Endothelial cell (in vitro differentiated cells): Measurements from ENCODE around the gene WNT3A. TPM values are rescaled to one million over a fixed set of nuclear protein-coding genes. Genes with fewer than 3 reads are reported as not detected.

Experiments
- DNase-seq: peaks from one replicate; pipeline ENCODE4 v3.0.0; 2021; ENCODE audit warnings: low spot score
- H3K27ac Mint-ChIP-seq: one replicate; pipeline ENCODE4 v1.8.0; 2021; ENCODE audit warnings: mixed read lengths, inconsistent platforms; ENCODE audit not compliant: unreplicated experiment
- H3K27me3 Mint-ChIP-seq: one replicate; pipeline ENCODE4 v1.8.0; 2021; ENCODE audit warnings: mild to moderate bottlenecking, moderate library complexity, mixed read lengths, inconsistent platforms; ENCODE audit not compliant: unreplicated experiment
- H3K36me3 Mint-ChIP-seq: one replicate; pipeline ENCODE4 v1.8.0; 2021; ENCODE audit warnings: mild to moderate bottlenecking, low read depth, mixed read lengths, inconsistent platforms; ENCODE audit not compliant: unreplicated experiment
- H3K4me1 Mint-ChIP-seq: one replicate; pipeline ENCODE4 v1.8.0; 2021; ENCODE audit warnings: mild to moderate bottlenecking, mixed read lengths, inconsistent platforms; ENCODE audit not compliant: unreplicated experiment
- H3K4me3 Mint-ChIP-seq: one replicate; pipeline ENCODE4 v1.8.0; 2021; ENCODE audit warnings: mild to moderate bottlenecking, mixed read lengths, inconsistent platforms; ENCODE audit not compliant: unreplicated experiment
- H3K9me3 Mint-ChIP-seq: one replicate; pipeline ENCODE4 v1.8.0; 2021; ENCODE audit warnings: mixed read lengths, inconsistent platforms; ENCODE audit not compliant: unreplicated experiment
- total RNA-seq: library from RNA; stranded (reverse); fragmentation: NEBNext Ultra II Directional; extraction: Animal tissue kit (Norgen Biotek cat#: 25700); gene quantifications from one replicate; pipeline ENCODE4 v1.2.1, GENCODE V29; 2021; ENCODE audit not compliant: unreplicated experiment
- TF ChIP-seq, protein P1 (sequence below): fragments of 200-600 bp; sonication (generic); IDR thresholded peaks from one replicate; pipeline ENCODE4 v1.5.0; 2021; ENCODE audit warnings: antibody characterized with exemption; ENCODE audit not compliant: unreplicated experiment

WNT3A gene
- total RNA-seq, 1 donor from 2014 or later, result not detected

DNA sequence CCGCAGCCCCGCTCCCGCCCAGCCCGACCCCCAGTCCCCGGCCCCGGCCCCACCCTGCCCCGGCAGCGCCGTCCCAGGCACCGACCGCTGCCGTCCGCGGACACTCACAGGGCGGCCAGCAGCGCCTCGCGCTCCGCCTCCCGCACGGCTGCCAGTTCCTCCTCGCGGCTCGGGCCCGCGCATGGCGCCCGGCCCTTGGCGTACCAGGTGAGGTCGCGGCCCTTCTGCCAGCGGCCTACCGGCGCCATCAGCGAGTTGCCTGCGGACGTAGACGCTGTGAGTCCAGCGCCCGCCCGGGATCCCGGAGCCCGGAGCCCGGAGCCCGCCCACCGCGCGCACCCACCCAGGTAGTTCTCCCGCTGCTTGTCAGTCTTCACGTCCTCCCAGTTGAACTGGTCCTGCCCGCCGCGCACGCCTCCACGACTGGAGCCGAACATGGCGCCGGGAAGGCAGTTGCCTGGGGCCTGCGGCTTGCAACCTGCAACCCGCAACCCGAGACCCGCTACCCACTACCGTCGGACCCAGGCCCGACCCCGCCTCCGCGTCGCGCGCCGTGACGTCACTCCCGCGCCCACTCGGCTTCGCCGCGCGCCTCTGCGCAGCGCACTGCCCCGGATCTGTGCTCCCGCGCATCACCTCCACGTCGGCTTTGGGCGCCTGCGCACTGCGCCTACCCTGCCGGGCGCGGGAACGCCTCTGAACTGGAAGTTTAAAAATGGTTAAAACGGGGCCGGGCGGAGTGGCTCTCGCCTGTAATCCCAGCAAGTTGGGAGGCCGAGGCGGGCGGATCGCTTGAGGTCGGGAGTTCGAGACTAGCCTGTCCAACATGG is 96.2 kb downstream of the WNT3A start, which contains the start of gene C1orf35:
Gene C1orf35, minus strand, starts transcription at position 535 of the 830 bp plus-strand sequence. Its CDS starts 98 bp downstream, at position 437.
- Mint-ChIP-seq H3K27ac (no peak within 1 kb of the TSS), H3K4me3 (peak within 1 kb of the TSS; percentile 92), H3K27me3 (peaks cover 13% of the 10 kb centered on the region), H3K4me1 (peaks cover 9% of the 10 kb centered on the region), H3K36me3 (peaks cover 21% of the 10 kb centered on the region), H3K9me3 (no peaks in the 10 kb centered on the region)
- TF ChIP-seq, protein P1, sequence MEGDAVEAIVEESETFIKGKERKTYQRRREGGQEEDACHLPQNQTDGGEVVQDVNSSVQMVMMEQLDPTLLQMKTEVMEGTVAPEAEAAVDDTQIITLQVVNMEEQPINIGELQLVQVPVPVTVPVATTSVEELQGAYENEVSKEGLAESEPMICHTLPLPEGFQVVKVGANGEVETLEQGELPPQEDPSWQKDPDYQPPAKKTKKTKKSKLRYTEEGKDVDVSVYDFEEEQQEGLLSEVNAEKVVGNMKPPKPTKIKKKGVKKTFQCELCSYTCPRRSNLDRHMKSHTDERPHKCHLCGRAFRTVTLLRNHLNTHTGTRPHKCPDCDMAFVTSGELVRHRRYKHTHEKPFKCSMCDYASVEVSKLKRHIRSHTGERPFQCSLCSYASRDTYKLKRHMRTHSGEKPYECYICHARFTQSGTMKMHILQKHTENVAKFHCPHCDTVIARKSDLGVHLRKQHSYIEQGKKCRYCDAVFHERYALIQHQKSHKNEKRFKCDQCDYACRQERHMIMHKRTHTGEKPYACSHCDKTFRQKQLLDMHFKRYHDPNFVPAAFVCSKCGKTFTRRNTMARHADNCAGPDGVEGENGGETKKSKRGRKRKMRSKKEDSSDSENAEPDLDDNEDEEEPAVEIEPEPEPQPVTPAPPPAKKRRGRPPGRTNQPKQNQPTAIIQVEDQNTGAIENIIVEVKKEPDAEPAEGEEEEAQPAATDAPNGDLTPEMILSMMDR, result no peak
- DNase-seq, result peak; percentile 96

DNA sequence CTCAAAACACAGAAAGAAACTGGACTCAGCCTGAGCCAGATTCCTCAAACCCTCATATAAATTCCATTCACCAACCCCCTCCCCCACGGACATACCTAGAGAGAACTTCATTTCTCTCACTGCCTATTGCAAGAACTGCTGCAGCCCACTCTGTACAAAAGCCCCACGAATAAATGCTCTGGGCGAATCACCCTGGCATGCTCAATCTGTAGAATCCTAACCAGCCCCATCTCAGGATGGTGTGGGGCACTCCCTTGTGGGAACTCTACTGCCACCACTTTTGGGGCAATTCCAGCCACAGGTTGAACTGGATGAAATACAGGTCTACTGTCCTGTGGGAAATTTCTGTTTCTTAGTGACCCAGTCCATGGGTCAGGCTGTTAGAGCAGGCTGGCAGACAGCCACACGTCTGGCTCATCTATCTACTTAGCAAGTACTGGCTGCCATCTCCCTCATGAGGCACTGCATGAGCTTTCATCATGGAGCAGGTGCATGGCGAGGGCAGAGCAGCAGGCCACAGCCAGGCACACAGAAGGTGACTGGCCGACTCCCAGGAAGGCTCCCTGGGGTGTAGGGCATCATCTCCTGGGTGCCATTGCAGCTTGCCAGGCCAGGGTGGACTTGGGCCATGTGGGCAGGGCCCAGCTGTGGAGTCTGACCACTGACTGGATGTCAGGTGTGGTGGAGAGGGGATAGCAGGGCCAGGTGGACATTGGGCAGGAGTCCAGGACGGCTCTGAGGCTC is 97.9 kb downstream of the WNT3A start:
- Mint-ChIP-seq H3K4me1 (peaks cover 19% of the 10 kb centered on the region), H3K27me3 (peaks cover 13% of the 10 kb centered on the region), H3K9me3 (no peaks in the 10 kb centered on the region), H3K36me3 (peaks cover 11% of the 10 kb centered on the region), H3K27ac (peak overlapping the region; percentile 72), H3K4me3 (peak overlapping the region; percentile 92)
- no peak for DNase-seq
- TF ChIP-seq, protein P1, result no peak

DNA sequence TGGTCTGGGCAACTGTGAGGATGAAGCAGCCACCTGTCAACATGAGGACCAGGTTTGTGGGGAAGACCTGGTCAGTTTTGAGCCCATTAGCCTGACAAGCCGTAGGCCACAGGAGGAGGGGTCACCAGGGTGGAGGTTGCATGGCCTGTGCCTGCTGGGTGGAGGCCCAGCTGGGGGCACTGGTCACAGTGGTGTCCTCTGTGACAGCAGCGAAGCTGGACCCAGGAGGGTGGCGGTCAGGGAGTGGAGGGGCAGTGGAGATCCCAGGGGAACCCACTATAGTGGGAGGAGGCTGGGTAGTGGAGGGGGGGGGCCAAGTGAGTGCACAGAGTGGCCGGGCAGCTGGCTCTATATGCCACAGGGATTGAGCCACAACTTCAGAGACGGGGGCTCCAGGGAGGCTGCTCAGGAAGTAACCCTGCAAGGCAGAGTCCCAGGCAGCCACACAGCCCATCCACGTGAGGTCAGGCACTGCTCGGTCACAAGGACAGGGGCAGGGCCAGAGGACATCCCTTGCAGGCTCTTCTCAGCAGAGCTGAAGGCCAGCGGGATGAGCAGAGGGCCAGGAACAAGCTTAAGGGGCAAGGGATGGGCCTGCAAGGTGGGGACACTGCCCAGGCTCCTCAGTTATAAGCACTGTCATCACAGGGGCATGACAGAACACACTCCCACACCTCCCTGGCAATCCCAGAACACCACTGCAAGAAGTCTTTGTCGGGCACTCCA is 98.6 kb downstream of the WNT3A start:
- Mint-ChIP-seq H3K9me3 (no peaks in the 10 kb centered on the region), H3K4me3 (no peak overlapping the region), H3K36me3 (peaks cover 11% of the 10 kb centered on the region), H3K27ac (no peak overlapping the region), H3K27me3 (peaks cover 16% of the 10 kb centered on the region), H3K4me1 (peaks cover 24% of the 10 kb centered on the region)
- TF ChIP-seq, protein P1, result no peak
- DNase-seq, result no peak

DNA sequence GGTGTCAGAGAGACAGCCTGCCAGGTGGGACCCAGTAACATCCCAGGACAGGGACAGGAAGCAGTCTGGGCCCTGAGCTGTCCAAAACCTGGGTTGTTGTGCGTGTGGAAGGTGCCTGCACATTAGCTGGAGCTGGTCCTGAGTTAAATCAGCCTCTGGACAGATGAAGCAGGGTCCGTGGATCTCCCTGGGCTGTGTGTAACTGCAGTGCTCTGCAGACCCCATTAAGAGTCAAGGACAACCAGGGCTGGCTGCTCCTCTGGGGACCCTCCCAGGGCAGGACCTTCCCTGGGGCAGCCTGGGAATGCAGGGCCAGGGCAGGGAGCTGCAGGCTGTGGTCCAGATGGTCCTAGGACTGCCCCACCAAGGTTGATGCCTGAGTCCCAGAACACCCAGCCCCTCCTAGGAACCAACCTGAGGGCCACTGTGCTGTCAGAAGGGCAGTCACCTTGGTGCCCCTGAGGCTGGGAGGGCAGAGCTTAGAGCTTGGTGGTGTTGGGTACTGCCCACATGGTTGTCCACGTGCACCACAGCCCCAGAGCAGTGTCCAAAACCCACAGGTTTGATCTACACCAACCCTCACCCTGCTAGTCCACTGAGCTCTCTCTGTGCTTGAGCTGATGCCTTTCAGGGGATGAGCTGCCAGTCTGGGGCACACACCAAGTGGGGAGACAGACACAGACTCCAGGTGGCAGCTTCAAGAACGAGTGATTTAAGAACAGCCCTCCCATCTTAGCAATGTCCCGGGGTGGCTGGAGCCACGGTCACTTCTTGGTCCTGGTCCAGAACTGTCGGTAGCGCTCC is 99.4 kb downstream of the WNT3A start:
- TF ChIP-seq, protein P1, result no peak
- Mint-ChIP-seq H3K9me3 (no peaks in the 10 kb centered on the region), H3K27me3 (peaks cover 13% of the 10 kb centered on the region), H3K4me3 (peak overlapping the region; percentile 31), H3K36me3 (peaks cover 10% of the 10 kb centered on the region), H3K27ac (no peak overlapping the region), H3K4me1 (peaks cover 24% of the 10 kb centered on the region)
- no peak for DNase-seq
